GM12873 (cell line): ENCODE data around the gene GM2A.
A peak's percentile ranks its signal among the peaks of the same experiment; 100 is the strongest.

Experiments
- TF ChIP-seq, protein P1 (sequence below): IDR thresholded peaks from 2 replicates; pipeline ENCODE4 v1.5.1; 2012; ENCODE audit warnings: low read depth, mild to moderate bottlenecking, moderate library complexity, low read length, control low read depth; ENCODE audit not compliant: insufficient read depth; ENCODE audit errors: missing control alignments

GM2A gene

DNA sequence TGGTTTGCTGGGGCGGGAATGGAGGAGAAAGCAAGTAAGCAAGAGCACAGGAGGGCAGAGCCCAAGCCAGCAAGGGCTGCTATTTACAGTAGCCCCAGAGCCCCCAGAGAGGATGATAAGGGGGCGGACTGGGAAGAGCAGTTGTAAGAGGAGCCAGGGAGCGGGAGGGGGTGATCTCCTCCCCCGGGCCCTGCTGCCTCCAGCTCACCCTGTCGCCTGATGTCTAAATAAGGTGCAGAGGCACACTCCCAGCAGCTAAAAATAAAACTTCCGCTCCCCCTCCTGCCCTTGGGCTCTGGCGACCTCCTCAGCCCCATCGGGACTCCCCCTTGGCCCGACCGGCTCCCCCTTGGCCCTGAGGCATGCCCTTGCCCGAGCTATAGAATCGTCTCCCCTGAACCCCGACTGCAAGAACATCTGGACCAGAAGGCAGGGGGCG is 14.7 kb upstream of the GM2A start:
- TF ChIP-seq, protein P1, sequence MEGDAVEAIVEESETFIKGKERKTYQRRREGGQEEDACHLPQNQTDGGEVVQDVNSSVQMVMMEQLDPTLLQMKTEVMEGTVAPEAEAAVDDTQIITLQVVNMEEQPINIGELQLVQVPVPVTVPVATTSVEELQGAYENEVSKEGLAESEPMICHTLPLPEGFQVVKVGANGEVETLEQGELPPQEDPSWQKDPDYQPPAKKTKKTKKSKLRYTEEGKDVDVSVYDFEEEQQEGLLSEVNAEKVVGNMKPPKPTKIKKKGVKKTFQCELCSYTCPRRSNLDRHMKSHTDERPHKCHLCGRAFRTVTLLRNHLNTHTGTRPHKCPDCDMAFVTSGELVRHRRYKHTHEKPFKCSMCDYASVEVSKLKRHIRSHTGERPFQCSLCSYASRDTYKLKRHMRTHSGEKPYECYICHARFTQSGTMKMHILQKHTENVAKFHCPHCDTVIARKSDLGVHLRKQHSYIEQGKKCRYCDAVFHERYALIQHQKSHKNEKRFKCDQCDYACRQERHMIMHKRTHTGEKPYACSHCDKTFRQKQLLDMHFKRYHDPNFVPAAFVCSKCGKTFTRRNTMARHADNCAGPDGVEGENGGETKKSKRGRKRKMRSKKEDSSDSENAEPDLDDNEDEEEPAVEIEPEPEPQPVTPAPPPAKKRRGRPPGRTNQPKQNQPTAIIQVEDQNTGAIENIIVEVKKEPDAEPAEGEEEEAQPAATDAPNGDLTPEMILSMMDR, result no peak

DNA sequence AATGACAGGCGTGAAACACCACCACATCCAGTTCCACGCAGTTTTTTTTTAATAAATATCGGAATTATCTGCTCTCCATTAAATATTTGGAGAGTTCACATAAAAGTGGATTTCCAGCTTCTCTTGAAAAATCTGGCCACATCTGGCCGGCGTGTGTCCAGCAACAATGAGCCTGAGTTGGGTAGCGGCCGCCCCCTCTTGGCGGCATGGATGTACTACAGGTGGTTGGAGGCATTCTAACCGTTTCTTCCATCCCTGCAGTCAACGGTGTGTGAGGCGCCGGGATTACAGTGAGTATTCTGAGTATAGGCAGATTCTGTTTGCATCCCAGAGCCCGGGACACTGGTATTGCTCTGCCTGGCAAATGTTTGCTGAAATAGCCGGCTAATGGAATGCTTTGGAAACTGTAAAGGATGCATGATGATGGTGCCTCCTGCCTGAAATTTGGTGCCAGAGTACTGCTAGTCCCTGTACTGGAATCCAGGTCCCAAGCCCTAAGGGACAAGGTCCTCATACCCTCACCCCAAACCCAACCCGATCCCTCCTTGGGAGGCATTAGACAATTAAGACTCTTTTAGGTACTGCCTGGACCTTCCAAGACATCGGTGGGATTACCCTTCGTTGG is 13.6 kb upstream of the GM2A start:
- TF ChIP-seq, protein P1, result peak; percentile 92

GRCh38 chr5:151240924-151241635 is 11.9 kb upstream of the GM2A start:
- TF ChIP-seq, protein P1, result no peak

GRCh38 chr5:151243127-151243526 is 9.9 kb upstream of the GM2A start:
- TF ChIP-seq, protein P1, result no peak

GRCh38 chr5:151243564-151243963 is 9.4 kb upstream of the GM2A start:
- TF ChIP-seq, protein P1, result no peak

DNA sequence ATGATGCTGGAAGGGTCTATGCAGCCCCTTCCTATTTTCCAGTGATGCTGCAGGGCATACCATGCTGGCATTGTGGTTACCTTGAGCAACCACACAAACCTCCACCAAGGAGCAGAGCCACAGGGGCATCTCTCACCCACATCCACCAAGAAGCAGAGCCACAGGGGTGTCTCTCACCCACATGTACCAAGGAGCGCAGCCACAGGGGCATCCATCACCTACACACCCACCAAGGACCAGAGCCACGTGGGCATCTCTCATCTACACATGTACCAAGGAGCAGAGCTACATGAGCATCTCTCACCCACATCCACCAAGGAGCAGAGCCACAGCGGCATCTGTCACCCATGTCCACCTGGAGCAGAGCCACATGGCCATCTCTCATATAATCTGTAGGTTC is 8.8 kb upstream of the GM2A start:
- TF ChIP-seq, protein P1, result no peak

GRCh38 chr5:151245680-151246219 is 7.2 kb upstream of the GM2A start:
- TF ChIP-seq, protein P1, result no peak
